A549 treated with Mapracorat at 1 μM for 4 hours (cell line): Measurements from ENCODE around the gene OR2H1. TPM values are rescaled to one million over a fixed set of nuclear protein-coding genes. Genes with fewer than 3 reads are reported as not detected.

ENCODE experiments used
- total RNA-seq: library from RNA; stranded (reverse); fragments of 200-300 nt; extraction: Qiagen RNA extraction; gene quantifications from 5 replicates; pipeline ENCODE4 v1.2.3, GENCODE V29; 2022

Gene OR2H1
- total RNA-seq, result not detected in 5 replicates

GRCh38 chr6:29456971-29457370 lies at the start of gene OR2H1, which contains the start of gene OR11A1:
Gene OR2H1 (plus strand): TSS chr6:29457155. CDS start chr6:29461770, 4,615 bp downstream.
Gene OR11A1 (minus strand): TSS chr6:29457071. CDS start chr6:29427641, 29,430 bp downstream.

GRCh38 chr6:29414588-29414987 lies 42.4 kb upstream of the OR2H1 start, which contains the start of gene OR12D1:
Gene OR12D1 (plus strand): TSS chr6:29414928.

GRCh38 chr6:29439006-29439405 lies 17.9 kb upstream of the OR2H1 start, which contains the start of gene OR10C1:
Gene OR10C1 (plus strand): TSS chr6:29439306. CDS start chr6:29440016, 710 bp downstream.

DNA sequence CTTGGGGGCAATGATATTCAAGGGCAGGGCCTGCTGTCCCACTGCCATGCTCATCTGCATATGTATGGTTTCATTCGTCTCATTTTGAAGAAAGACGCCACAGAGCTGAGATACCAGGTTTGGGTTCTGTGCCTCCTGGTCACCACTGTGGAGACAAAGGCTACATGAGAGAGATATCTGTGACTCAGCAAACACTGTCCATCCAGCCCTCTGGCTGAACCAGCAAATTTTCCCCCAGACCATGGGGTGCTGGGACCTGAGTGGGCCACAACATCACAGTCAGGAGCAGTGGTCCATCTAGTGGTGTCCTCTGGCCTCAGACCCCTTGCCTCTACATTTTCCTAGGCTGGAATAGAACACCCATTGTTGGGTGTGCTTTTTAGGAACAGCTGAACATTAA lies 30.7 kb downstream of the OR2H1 start, which contains the start of gene MAS1L:
TSS of gene MAS1L (minus strand) at position 297 of the 400 bp plus-strand sequence. CDS start at position 243, 54 bp downstream.

Other genes starting within 250 kb of the OR2H1 start
- not detected in 5 replicates for gene OR14J1, start 155.5 kb upstream of the OR2H1 start, total RNA-seq
- not detected in 5 replicates for gene OR5V1, start 88.3 kb upstream of the OR2H1 start, total RNA-seq
- gene OR12D3, start 81.9 kb upstream of the OR2H1 start, total RNA-seq, result not detected in 5 replicates
- not detected in 5 replicates for gene OR12D2, start 61.5 kb upstream of the OR2H1 start, total RNA-seq
- not detected in 5 replicates for gene OR12D1, start 42.2 kb upstream of the OR2H1 start, total RNA-seq
- not detected in 5 replicates for gene OR10C1, start 17.8 kb upstream of the OR2H1 start, total RNA-seq
- gene OR11A1, start 84 bp upstream of the OR2H1 start, total RNA-seq, result not detected in 5 replicates
- gene MAS1L, start 30.8 kb downstream of the OR2H1 start, total RNA-seq, result not detected in 5 replicates
- 0.33 to 1.0 TPM (median 0.87 TPM) in 5 replicates for gene UBD, start 102.6 kb downstream of the OR2H1 start, total RNA-seq
- not detected in 5 replicates for gene OR2H2, start 128.0 kb downstream of the OR2H1 start, total RNA-seq
- 4.3 to 6.1 TPM (median 5.8 TPM) in 5 replicates for gene GABBR1, start 176.0 kb downstream of the OR2H1 start, total RNA-seq
- gene MOG, start 199.9 kb downstream of the OR2H1 start, total RNA-seq, result not detected in 5 replicates
- not detected in 5 replicates for gene ZFP57, start 224.0 kb downstream of the OR2H1 start, total RNA-seq